ENCODE results near the gene SPINK14.

SPINK14 gene

DNA sequence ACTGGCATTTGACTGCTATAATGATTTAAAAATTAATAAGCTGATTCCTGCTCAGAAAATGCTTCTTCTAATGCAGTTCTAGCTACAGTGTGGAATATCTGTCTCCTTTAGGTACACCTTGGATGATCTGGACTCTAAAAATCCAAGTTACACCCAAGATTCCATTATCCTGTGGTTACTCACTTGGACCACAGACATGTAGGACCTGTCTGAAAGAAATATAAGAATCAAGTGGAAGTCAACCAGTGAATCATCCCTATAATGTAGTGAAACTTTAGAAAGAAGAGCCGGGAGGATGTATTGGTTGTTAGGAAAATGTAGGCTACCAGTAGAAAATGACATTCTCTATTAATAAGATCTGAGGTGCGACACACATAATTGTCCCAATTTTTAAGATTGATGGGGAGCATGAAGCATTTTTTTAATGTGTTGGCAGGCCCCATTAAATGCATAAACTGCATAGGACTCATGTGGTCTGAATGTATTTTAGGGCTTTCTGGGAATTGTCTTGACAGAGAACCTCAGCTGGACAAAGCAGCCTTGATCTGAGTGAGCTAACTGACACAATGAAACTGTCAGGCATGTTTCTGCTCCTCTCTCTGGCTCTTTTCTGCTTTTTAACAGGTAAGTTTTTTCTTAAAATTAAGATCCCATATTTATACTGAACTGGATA, 34.3 kb downstream of the SPINK14 start, which contains the start of gene SPINK6:
TSS of gene SPINK6 (plus strand) at position 512 of the 673 bp plus-strand sequence. CDS start at position 567, 55 bp downstream.
- no peak for DNase-seq

DNA sequence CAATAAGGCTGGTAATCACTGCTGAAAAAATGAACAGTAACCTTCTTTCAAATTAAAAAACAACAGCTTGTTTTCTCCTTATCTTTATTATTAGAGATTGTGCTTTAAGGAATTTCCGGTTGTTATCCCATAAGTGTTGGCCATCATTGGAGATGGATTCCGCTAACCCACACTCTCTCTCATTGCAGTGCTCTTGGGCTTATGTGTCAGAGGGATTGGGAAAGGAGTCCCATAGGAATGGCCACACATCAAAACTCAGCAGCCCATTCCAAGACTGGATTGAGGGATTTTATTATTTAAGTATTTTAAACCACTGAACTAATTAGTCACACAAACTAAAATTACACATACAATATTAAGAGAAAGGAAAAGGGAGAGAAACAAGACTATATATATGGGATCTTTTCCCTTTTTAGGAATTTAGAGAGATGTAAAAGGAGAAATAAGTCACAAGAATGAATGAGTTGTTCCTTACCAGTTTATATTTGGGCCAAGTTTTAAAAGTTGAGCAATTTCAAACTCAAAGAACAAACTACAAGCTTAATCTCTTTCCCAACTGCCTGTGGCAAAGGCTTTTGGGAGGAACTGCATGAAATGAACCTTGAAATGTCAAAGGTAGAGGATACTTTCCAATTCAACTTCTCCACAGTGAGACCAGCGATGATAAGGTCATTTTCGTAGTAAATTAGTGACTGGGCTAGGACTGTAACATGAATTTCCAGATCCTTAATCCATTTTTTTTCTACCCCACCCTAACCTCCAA, 36.9 kb downstream of the SPINK14 start:
- DNase-seq: no peak

DNA sequence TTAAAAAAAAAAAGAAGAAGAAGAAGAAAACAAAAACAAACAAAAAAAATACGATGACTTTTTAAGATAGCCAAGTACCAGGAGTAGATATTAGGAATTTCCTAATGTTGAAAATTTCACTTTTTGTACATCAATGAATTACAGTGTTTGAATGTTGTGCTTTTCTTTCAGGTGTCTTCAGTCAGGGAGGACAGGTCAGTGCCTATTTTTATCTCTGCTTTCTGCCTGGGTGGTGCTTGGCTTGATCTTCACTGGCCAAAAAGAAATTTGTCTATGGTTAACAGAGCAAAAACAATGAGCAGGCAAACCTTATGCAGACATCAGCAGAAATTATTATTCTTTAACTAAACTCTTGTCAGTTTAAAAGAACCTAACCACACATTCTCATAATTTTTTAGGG, 37.5 kb downstream of the SPINK14 start:
- no peak for DNase-seq

DNA sequence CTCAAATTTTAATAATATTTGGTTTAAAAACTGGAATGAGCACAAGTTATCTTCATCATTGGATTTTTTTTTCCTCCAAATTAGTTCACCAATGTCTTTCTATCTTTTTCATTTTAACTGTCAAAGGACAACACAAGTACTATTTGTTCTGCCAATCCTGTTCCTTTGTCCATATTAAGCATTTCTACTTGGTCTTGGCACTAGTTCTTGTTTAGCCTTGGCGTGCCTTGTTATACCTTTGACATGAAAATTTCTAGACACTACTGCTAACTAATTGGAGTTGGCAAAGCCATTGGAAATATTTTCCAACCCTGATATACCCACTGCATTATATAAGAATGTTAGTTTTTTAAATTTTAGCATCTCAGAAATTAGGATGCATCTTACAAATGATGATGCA, 38.3 kb downstream of the SPINK14 start:
- no peak for DNase-seq

DNA sequence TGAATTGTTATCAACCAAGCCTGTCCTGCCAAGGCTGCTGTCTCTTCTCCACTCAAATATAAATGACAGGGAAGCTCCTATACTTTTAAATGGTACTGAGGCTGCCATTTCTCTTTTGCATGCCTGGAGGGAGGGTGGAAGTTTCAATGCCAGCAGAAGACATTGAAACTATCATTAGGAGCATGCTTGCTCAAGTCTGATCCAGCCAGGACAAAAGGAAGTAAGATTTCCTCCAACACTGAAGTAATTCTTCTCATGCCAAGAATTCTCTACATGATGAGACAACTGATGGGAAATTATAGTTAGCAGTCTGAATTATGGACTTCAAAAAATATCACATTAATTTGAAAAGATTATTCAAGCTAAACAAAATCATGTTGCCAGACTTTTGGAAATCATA, 39.9 kb downstream of the SPINK14 start:
- no peak for DNase-seq

DNA sequence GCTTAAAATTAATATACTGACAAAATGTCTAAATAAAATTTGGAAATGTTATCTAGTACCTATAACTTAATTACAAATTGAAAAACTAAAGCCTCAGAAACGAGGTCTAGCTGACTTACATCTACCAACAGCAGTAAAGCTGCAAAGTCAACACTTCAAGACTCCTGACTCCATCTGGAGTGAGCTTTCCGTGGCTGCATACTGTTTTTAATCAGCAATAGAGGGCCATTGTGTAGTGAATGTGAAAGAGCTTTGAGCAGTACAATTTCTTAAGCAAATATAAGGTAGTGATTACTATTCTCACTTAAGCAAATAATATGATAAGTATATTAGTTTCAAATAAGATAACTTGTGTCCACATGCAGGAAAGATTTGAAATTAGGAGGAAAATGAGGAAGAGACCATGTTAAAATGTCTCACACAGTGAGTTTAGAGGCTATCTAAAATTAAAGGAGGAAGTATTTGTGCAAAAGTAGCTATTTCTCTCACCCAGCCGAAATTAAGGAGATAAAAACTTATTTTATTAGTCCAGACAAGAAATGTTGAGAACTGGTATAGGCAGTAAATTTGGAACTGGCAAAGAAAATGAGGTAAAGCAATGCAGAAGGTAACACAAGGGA, 40.9 kb downstream of the SPINK14 start:
- no peak for DNase-seq

DNA sequence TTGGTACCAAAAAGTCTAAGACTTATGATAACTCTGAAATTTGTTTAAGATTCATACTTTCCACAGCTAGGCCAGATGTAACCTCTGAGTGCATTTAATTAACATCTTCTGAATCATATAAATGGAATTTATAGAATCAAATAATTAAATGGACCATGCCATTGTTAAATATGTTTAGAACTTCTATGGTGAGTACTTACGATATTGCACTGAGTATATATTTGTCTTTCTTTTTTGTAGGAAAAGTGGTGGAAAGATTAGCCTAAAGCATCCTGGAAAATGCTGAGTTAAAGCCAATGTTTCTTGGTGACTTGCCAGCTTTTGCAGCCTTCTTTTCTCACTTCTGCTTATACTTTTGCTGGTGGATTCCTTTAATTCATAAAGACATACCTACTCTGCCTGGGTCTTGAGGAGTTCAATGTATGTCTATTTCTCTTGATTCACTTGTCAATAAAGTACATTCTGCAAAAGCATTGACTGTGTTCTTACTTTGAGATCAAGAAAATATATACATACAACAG, 46.4 kb downstream of the SPINK14 start:
- DNase-seq: no peak

DNA sequence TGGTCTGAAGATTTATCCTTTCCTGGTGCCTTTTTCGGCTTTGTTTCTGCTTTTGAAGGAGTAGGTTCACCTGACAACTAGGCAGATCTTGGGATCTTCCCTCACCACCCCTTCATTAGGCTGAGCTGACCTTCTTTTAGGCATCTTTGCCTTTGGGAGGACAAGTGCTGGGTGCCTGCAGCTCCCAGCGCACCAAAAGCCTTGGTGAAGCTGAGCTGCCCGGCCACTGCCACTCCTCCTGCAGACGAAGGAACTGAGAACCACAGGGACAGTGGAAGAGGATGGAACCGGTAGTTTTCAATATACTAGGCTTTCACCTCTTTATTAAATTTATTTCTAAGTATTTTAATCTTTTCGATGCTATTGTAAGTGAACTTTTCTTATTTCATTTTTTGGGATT, 53.2 kb downstream of the SPINK14 start:
- DNase-seq: no peak

DNA sequence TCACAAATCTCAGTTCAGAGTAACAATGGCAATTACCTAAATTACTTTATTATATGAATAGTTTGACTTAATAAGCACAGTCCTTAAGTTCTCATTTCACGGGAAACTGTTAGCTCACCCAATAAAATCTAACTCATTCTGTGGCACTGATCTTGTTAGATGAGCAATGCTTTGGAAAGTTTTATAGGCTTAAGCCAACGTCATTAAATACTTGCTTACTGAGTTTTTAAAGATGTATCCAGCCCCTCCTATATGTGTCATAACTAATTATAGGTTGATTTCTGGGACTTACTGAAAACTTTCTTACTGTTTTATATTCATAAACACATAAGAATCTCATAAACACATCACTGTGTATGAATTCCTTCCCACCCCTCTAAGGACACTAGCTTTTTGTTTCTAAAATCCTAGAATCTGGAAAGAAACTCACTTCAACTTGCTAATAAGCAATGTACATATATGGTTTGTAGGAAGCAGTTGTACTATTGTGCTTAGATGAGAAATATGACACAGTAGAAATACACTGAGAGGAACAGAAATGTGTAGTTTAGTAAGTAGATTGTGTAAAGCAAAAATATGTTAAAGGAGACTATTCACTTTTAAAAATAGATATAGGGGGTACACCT, 55.9 kb downstream of the SPINK14 start:
- DNase-seq: no peak
